Liver (tissue), 9 donors: ENCODE data around the gene NIM1K. TPM values are rescaled to one million over a fixed set of nuclear protein-coding genes. Genes with fewer than 3 reads are reported as not detected.
A peak's percentile ranks its signal among the peaks of the same experiment; 100 is the strongest.

Experiments used
- DNase-seq: peaks from one replicate; pipeline ENCODE4 v3.0.0-alpha.2; 2017; ENCODE audit warnings: low spot score
- H3K27ac ChIP-seq, 2 donors: one replicate each; pipeline ENCODE4 v1.7.0; 2013; ENCODE audit warnings: inconsistent platforms in 2 of 2, low read length in 2 of 2, control low read depth in 1 of 2, low read depth in 1 of 2, mild to moderate bottlenecking in 1 of 2
- H3K27me3 ChIP-seq, 4 donors: one replicate each; pipeline versions ENCODE4 v1.6.1 to v1.7.0; 2013; ENCODE audit warnings: low read length in 3 of 4, inconsistent platforms in 1 of 4, mild to moderate bottlenecking in 1 of 4, moderate library complexity in 1 of 4; ENCODE audit not compliant: control insufficient read depth in 4 of 4, insufficient read depth in 4 of 4
- H3K36me3 ChIP-seq, 4 donors: one replicate each; pipeline versions ENCODE4 v1.6.1 to v1.7.0; 2013; ENCODE audit warnings: low read length in 3 of 4, mild to moderate bottlenecking in 3 of 4, low read depth in 1 of 4, moderate library complexity in 1 of 4; ENCODE audit not compliant: control insufficient read depth in 4 of 4, insufficient read depth in 3 of 4
- H3K4me1 ChIP-seq, 4 donors: one replicate each; pipeline versions ENCODE4 v1.6.1 to v1.7.0; 2013; ENCODE audit warnings: low read length in 3 of 4, mild to moderate bottlenecking in 3 of 4, moderate library complexity in 1 of 4; ENCODE audit not compliant: control insufficient read depth in 4 of 4, insufficient read depth in 4 of 4
- H3K4me3 ChIP-seq, 3 donors: one replicate each; pipeline versions ENCODE4 v1.6.1 to v1.7.0; 2013; ENCODE audit warnings: low read length in 3 of 3, control low read depth in 1 of 3, low read depth in 1 of 3, mild to moderate bottlenecking in 1 of 3
- H3K9ac ChIP-seq, 2 donors: one replicate each; pipeline ENCODE4 v1.7.0; 2013; ENCODE audit warnings: low read length in 2 of 2, mild to moderate bottlenecking in 2 of 2, moderate library complexity in 2 of 2, control low read depth in 1 of 2, low read depth in 1 of 2
- H3K9me3 ChIP-seq, 4 donors: one replicate each; pipeline versions ENCODE4 v1.6.1 to v1.7.0; 2013; ENCODE audit warnings: low read length in 3 of 4; ENCODE audit not compliant: control insufficient read depth in 4 of 4
- ATF3 ChIP-seq: IDR thresholded peaks from 2 replicates; pipeline ENCODE4 v1.6.1; 2016; ENCODE audit warnings: antibody characterized with exemption
- EGR1 ChIP-seq, 2 donors: IDR thresholded peaks; 2 replicates each; pipeline ENCODE4 v1.6.1; 2016 to 2018; ENCODE audit warnings: antibody characterized with exemption in 2 of 2, low read depth in 2 of 2
- FOXA1 ChIP-seq: IDR thresholded peaks from 2 replicates; pipeline ENCODE4 v1.6.1; 2016; ENCODE audit warnings: antibody characterized with exemption
- FOXA2 ChIP-seq: IDR thresholded peaks from 2 replicates; pipeline ENCODE4 v1.6.1; 2016; ENCODE audit warnings: antibody characterized with exemption
- GABPA ChIP-seq, 2 donors: IDR thresholded peaks in 1 of 2; conservative IDR thresholded peaks in 1 of 2; 2 replicates each; pipeline ENCODE4 v1.6.1; 2016; ENCODE audit warnings: antibody characterized with exemption in 2 of 2, mild to moderate bottlenecking in 1 of 2, moderate library complexity in 1 of 2
- HNF4A ChIP-seq, 2 donors: conservative IDR thresholded peaks; 2 replicates each; pipeline ENCODE4 v1.6.1; 2016; ENCODE audit warnings: antibody characterized with exemption in 2 of 2, mild to moderate bottlenecking in 2 of 2
- JUND ChIP-seq, 2 donors: IDR thresholded peaks; 2 replicates each; pipeline ENCODE4 v1.6.1; 2016; ENCODE audit warnings: antibody characterized with exemption in 2 of 2
- MAX ChIP-seq: IDR thresholded peaks from 2 replicates; pipeline ENCODE4 v1.6.1; 2016; ENCODE audit warnings: antibody characterized with exemption
- RAD21 ChIP-seq, 2 donors: IDR thresholded peaks; 2 replicates each; pipeline ENCODE4 v1.6.1; 2016; ENCODE audit warnings: antibody characterized with exemption in 2 of 2, mild to moderate bottlenecking in 2 of 2
- REST ChIP-seq: IDR thresholded peaks from 2 replicates; pipeline ENCODE4 v1.6.1; 2016; ENCODE audit warnings: antibody characterized with exemption, mild to moderate bottlenecking
- RXRA ChIP-seq, 2 donors: IDR thresholded peaks; 2 replicates each; pipeline ENCODE4 v1.6.1; 2017 to 2018; ENCODE audit warnings: antibody characterized with exemption in 2 of 2, mild to moderate bottlenecking in 1 of 2
- SP1 ChIP-seq: IDR thresholded peaks from 2 replicates; pipeline ENCODE4 v1.6.1; 2018; ENCODE audit warnings: antibody characterized with exemption, mild to moderate bottlenecking
- TAF1 ChIP-seq: conservative IDR thresholded peaks from 2 replicates; pipeline ENCODE4 v1.6.1; 2016; ENCODE audit warnings: antibody characterized with exemption, mild to moderate bottlenecking
- YY1 ChIP-seq: IDR thresholded peaks from 2 replicates; pipeline ENCODE4 v1.6.1; 2016; ENCODE audit warnings: antibody characterized with exemption, mild to moderate bottlenecking
- ZBTB33 ChIP-seq: IDR thresholded peaks from 2 replicates; pipeline ENCODE4 v1.6.1; 2016; ENCODE audit warnings: antibody characterized with exemption
- WGBS: extraction: QIAGEN DNeasy Blood & Tissue Kit; methylation state at CpG from one replicate; pipeline ENCODE4 v1.1.7; 2013; 5-methylcytosine and 5-hydroxymethylcytosine counted together
- polyA plus RNA-seq, 2 donors: library from polyadenylated mRNA; stranded (reverse) in 1 of 2; unstranded in 1 of 2; fragments of 200-250 nt in 1 of 2; fragments of >200 nt in 1 of 2; fragmentation: Nextera tagmentation in 1 of 2; extraction: Ambion mirVana in 1 of 2; gene quantifications; one replicate each; pipeline versions ENCODE4 v1.2.1 to v1.2.3, GENCODE V29; 2013 to 2015
- total RNA-seq, 2 donors: library from RNA; depleted of rRNA; stranded (reverse); fragments of >200 nt; gene quantifications; one replicate each; pipeline ENCODE4 v1.2.3, GENCODE V29; 2014
- donor health status: healthy.
- donor health status: healthy.
- donor health status: healthy.
- donor health status: healthy.
- donor health status: healthy.

Gene NIM1K
- total and polyA plus RNA-seq, 4 donors, result 0.07 to 0.15 TPM; not detected in 2

- Histone ChIP-seq H3K36me3 (no peaks in the 10 kb centered on the region), H3K9ac (no peak overlapping the region), H3K4me1 (peaks cover 0 to 11% (median 5%) of the 10 kb centered on the region in 4 donors), H3K27ac (no peak overlapping the region), H3K27me3 (no peaks in the 10 kb centered on the region), H3K4me3 (no peak overlapping the region), H3K9me3 (no peaks in the 10 kb centered on the region)
- TF ChIP-seq SP1 (no peak), FOXA2 (no peak), TAF1 (no peak), EGR1 (IDR thresholded peaks at IDR 0.05; ENCODE audit: low read depth in 2 of 2) (no peak)
- DNase-seq, result no peak
- WGBS, result 91% methylated on average over 15 of the region's 15 CpGs
These were observed 41.2 kb downstream of the NIM1K start for GRCh38 chr5:43232943-43233833.

- Histone ChIP-seq H3K27me3 (no peaks in the 10 kb centered on the region), H3K9me3 (no peaks in the 10 kb centered on the region), H3K9ac (no peak overlapping the region), H3K4me3 (no peak overlapping the region), H3K36me3 (no peaks in the 10 kb centered on the region), H3K27ac (no peak overlapping the region), H3K4me1 (peaks cover 0 to 11% (median 5%) of the 10 kb centered on the region in 4 donors)
- peak; percentile 11 for TF ChIP-seq FOXA2
- no peak for TF ChIP-seq MAX
- no peak for TF ChIP-seq HNF4A (conservative IDR thresholded peaks at IDR 0.05)
- no peak for TF ChIP-seq REST
- DNase-seq, result no peak
- 59% methylated on average over 3 of the region's 3 CpGs for WGBS
These were observed 41.9 kb downstream of the NIM1K start for GRCh38 chr5:43233946-43234345.

GRCh38 chr5:43236653-43237355, 44.8 kb downstream of the NIM1K start:
- Histone ChIP-seq H3K36me3 (no peaks in the 10 kb centered on the region), H3K27ac (no peak overlapping the region), H3K4me1 (peaks cover 0 to 11% (median 5%) of the 10 kb centered on the region in 4 donors), H3K27me3 (no peaks in the 10 kb centered on the region), H3K4me3 (no peak overlapping the region), H3K9me3 (no peaks in the 10 kb centered on the region), H3K9ac (no peak overlapping the region)
- no peak for TF ChIP-seq ZBTB33
- no peak for TF ChIP-seq FOXA1
- peak; percentile 61 for TF ChIP-seq YY1
- TF ChIP-seq HNF4A (conservative IDR thresholded peaks at IDR 0.05), result peak; percentile 63 to 66
- TF ChIP-seq ATF3, result no peak
- no peak for TF ChIP-seq RAD21 (IDR thresholded peaks at IDR 0.05)
- TF ChIP-seq FOXA2, result peak; percentile 19
- peak; percentile 56 for TF ChIP-seq SP1
- TF ChIP-seq RXRA (IDR thresholded peaks at IDR 0.05), result peak; percentile 40 to 71
- TF ChIP-seq JUND (IDR thresholded peaks at IDR 0.05), result peak in 1 of 2 donors; percentile 48
- TF ChIP-seq GABPA (IDR thresholded peaks at IDR 0.05 in 1 of 2, conservative IDR thresholded peaks at IDR 0.05 in 1 of 2), result no peak
- no peak for TF ChIP-seq REST
- no peak for DNase-seq
- 53% methylated on average over 5 of the region's 5 CpGs for WGBS
